Measurements from ENCODE around the gene SPON1.

Gene SPON1

DNA sequence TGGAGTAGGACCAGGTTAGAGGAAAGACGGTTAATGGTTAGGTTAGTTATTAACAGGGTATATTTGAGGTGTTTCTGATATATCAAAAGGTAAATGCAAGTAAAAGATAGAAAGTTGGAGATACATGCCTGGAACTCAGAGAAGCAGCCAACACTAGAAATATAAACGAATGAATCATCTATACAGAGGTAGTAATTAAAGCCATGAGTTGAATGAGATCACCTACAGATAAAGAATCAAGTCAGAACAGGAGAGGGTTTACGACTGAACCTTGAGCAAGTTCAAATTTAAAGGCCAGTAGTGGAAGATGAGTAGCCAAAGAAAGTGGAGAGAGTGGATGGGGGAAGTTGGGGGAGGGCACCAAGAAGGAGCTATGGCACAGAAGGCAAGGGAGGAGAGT, 73.9 kb downstream of the SPON1 start:
- DNase-seq (ENCODE audit: low read depth) = no peak

DNA sequence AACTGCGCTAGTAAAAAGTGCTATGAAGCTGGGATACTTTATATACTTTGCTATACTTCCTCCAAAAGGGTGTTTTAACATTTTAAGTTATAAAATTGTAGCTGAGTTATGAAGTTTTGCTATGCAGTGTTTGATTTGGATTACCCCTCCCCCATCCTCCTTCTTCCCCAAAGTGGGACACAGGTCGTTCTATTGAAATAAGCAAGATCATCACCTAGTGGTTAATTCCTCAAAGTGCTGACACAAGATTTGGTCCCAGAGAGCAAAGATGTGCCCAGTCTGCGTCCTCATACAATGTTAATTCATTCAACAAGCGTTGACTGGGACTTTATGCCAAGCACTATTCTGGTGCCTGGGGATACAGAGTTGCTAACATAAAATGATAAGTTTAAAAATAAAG, 78.5 kb downstream of the SPON1 start:
- no peak for DNase-seq (ENCODE audit: low read depth)

DNA sequence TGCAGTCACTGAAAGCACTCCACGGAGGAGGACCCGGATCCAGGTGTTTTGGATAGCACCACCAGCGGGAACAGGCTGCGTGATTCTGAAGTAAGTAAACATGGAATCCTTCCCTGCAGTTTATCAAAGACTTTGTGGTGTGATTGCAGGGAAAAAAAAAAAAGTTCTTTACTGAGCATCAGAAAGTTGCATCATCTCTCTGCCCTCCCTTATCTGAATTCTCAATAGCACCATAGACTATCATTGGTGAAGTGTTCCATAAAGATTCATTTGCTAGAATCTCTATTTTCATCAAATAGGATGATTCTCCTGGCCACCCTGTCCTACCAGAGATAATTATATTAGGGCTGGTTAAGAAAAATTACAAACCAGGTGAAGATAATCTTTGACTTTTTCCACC, 79.0 kb downstream of the SPON1 start:
- DNase-seq (ENCODE audit: low read depth) = no peak

DNA sequence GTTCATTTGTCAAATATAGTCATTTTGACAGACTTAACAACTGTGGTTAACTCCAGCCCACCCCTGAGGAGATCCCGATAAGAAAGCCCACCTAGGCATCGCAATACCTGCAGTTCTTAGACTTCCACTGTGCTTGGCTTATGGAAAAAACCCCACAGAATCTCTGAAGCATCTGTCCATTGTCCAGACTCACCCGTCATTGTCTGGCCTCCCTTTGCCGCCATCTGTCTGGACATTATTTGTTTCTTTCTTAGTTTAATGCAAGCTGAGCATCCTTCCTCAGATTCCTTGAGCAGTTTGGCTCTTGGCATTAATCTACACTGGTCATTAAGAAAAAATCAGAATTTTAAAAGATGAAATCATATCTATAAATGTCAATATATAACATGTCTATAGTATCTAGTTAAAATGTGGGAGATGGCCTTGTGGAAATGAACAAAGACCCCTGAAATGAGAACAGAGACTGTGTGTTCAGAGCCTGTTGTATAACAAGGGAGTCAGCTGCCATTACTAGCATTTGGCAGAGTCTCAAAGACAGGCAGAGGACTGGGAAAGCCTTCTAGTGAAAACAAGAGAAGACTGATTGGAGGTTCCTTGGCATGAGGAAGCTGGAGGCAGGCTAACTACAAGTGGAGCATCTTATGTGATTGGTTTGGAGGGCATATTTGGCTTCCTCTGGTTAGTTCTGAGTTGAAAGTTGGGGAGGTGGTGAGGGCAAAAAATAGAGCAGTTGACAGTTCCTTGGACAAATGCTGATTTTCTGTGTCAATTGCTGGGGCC, 80.4 kb downstream of the SPON1 start:
- DNase-seq (ENCODE audit: low read depth) = no peak

DNA sequence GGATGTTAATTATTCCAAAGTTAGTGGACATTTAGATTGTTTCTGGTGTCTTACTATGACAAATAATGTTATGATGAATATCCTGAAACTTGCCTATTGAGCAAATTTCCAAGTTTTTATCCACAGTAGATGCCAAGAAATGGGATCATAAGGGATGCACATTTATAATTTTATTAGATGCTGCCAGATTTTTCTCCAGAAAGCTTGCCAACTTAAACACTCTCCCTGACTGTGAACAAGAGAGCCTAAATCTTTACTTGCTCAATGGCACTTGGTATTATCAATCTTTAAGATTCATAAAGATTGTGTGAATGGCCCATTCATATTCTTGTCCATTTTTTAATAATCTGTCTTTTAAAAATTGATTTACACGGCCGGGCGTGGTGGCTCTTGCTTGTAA, 82.4 kb downstream of the SPON1 start:
- DNase-seq (ENCODE audit: low read depth) = no peak

DNA sequence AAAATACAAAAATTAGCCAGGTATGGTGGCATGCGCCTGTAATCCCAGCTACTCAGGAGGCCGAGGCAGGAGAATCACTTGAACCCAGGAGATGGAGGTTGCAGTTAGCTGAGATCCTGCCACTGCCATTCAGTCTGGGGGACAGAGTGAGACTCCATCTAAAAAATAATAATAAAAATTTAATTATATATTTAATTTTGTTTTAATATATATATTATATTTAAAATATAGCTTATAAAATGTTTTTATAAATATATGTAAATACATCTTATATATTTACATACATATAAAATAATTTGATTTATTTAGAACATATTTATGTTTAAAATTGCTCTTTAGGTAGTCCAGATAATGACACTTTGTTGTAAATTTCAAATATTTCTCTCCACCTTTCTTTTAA, 82.9 kb downstream of the SPON1 start:
- DNase-seq (ENCODE audit: low read depth) = no peak

DNA sequence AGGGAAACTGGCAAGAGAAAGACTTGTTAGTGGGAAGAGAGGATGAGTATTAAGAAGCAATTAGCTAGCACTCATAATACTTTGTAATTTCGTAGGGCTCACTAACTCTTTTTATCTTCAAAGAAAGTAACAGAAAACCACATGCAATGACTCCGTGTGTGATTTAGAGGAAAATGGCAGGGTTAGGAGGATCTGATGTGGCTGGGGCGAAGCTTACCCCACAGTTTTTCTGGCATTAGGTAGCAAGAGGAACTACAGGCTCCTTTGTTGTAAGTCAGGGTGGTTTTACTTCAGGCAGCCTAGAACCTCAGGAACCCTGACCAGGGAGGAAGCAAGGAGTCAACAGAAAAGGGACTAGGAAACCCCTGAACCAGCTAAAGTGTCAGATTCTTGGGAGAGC, 89.7 kb downstream of the SPON1 start:
- no peak for DNase-seq (ENCODE audit: low read depth)

DNA sequence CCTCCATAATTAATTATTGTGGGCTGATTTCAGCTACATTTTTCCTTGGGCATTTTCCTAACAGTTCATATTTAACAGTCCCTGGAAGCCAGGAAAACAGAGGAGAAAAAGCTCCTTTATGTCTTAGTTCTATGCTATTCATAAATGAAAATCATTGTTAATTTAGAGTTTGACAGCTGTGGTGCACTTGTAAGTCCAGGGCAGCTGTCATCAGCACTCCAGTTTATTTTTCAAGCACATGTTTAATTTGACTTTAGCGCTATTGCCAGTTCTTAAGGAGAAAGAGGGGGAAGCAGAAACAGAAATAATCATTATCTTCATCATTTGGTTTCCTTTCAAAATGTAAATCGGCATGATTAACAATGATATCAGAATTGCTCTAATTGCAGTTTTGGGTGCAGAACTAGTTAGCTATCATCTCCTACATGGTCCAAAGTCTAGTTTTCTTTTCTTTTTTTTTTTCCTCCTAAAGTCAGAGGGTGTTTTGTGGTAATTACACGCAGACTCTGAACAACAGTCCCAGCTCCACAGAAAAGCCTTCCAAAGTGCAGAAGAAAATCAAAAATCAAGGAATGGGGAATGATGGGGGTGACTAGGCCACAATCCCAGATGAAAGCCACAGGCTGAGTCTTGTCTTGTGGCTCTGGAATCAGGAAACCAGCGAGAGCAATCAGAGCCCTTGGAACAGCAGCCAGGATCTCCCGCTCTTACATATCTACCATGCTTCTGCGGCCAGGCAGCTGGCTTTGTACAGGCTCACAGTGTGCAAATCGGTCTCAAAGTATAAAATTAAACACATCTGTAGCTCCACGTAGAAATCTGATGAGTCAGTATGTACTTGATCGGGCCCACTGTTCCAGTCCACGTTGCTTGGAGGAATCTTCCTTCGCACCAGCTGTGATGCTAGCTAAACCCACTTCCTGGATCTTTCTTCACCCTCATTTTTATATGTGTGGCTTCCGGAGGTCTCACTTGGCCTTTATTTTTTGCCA, 91.9 kb downstream of the SPON1 start:
- no peak for DNase-seq (ENCODE audit: low read depth)

DNA sequence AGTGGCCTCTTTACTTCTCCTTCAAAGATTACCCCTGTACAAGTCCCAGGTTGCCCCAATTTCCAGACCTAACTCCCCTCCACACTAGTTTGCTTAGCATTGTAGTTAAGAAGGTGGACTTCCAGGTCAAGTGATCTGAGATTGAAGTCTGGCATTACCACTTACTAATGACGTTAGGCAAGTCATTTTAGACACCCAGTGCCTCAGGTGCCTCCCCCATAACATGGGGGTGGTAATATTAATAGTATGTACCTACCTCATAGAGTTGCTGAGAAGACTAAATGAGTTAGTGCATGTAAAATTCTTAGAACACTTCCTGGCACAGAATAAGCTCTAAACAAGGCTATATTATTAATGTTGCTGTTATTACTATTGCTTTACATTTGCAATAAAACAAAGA, 93.4 kb downstream of the SPON1 start:
- no peak for DNase-seq (ENCODE audit: low read depth)

DNA sequence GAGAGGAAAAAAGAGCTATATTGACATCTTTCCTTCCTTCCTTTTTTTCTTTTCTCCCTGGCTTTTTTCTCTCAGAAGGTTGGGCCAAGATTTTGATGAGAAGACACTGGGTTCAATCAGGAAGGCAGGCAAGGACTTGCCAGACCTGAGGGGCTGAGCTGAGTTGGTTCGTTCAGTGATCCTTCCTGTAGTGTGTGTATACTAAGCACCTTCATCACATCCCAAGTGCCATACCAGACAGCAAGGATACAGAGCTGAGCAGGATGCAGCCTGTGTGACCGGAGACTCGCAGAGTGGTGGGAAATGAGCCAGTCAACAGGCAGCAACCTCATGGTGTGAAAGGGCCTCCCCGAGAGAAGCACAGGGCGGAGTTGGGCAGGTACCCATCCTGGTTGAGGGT, 95.5 kb downstream of the SPON1 start:
- no peak for DNase-seq (ENCODE audit: low read depth)

DNA sequence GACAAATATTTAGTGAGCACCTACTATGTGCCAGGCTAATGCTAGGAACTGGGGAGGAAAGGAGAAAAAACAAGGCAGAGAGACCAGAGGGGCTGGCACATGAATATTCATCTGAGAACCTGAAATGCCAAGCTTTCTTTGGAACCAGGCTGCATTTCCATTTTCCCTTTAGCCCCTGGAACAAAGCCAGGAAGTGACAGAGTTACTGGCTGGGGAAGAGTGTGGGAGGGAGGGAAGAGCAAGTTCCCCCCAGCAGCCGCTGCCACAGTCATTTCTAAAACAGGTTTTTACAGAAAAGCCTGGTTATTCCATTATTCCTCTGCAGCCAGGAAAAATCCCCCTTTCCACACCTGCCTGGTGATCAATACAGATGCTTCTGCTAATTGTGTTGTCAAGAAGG, 97.0 kb downstream of the SPON1 start:
- DNase-seq (ENCODE audit: low read depth) = no peak

DNA sequence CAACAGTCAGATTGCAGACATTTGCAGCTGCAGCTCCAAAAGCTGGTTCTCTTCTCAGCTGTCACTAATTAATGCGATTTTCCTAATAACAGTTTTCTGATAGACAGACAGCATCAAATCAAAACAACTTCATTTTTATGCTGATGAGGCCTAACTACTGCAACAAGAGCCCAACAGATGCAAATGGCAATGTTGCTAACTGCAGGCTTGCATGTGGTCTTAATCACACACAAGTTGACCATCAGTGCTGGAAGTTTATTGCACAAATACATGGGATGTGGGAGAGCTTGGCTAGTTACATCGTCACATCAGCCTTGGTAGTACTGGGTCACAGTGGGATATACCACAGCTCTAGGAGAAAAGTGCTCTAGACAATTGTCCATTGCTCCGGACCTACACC, 99.2 kb downstream of the SPON1 start:
- no peak for DNase-seq (ENCODE audit: low read depth)

DNA sequence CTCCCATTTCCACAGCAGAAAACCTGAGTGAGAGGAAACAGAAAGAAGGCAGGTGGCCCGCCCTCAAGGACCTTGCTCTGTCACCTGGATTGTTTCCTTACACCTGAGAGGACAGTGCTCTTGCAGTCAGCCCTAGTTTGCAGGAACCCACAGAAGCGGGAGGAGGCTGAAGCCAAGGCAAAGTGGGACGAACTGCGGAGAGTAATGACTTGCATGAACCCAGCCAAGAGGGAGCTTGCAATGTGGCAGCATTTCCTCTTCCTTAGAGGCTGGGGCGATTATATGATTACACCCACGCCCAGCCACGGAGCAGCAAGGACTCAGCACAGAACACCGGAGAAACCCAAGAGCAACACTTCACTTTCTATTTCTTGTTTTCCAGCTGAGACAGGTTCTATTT, 102.6 kb downstream of the SPON1 start:
- DNase-seq (ENCODE audit: low read depth) = no peak

DNA sequence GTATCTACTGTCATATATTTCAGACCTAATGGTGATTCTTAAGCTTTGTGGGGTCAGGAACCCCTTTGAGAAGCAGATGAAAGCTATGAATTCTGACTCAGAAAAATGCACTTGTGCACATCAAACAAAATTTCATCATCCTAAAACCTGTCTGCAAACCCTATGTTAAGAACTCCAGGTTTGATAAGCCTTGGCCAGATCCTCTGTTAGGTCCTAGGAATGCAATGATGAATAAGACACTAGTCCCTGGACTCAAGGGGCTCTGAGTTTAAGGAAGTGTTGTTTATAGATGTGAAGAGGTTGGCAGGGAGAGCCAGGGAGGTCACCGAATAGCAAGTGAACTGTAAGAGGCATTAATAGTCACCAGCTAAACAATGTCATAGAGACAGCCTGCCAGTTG, 103.2 kb downstream of the SPON1 start:
- no peak for DNase-seq (ENCODE audit: low read depth)

DNA sequence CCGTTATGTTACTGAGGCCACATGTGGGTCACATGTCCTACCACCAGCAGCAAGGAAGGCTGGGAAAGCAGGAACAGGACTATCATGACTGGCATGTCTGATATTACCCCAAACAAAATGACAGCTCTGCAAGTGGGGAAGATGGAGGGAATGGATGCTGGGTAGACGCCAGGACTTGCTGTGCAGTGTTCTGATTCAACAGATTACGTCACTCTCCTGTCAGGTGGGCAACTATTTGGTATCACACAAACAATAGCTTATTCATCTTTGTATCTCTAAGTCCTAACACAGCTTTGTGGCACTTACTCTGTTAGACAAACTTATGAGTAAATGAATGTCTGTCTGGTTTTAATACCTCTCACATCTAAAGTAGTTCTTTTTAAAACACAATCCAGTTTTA, 105.2 kb downstream of the SPON1 start:
- no peak for DNase-seq (ENCODE audit: low read depth)

DNA sequence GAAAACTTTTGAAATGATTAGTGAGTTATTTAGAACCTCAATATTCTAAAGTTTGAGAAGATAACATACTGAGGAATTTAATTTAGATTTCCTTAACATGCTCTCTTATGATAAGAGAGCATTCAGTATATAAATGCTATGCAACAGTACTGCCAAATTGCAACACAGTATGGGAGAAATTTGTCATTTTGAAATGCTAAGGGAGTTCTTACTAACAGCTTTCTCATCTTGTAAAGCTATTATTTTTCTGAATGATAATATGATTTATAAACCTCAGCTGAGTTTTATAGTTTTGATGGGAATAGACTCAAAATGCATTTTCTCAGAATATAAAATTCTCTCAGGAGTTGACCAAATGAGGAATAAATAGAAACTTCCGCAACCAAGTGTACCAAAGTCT, 108.4 kb downstream of the SPON1 start:
- DNase-seq (ENCODE audit: low read depth) = no peak

DNA sequence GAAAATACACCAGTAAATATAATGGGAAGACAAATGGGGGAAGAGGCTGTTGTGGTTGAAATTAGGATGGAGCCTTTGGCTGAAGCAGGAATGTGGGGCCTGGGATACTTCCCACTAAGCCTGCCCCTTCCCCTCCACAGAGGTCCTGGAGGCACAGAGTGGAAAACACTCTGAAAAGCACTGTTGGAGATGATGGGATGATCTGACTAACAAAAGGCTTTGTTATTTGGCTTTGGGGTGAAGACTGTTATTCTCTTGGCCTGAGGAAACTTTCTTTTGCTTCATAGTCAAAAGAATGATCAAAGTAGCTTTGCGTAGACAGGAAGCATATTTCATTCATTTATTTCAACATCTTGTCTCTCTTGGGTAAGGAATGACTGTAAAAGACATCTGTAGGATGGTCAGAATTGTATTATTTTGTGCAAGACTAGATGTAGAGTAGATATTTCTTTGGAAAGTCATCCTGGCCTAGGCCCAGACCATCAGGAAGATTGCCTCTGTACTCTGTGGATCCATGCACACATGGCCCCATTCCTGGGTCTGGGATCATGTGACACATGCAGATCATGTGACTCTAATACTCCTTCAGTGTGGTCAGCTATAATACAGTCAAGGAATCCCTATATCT, 111.4 kb downstream of the SPON1 start:
- DNase-seq (ENCODE audit: low read depth) = no peak

DNA sequence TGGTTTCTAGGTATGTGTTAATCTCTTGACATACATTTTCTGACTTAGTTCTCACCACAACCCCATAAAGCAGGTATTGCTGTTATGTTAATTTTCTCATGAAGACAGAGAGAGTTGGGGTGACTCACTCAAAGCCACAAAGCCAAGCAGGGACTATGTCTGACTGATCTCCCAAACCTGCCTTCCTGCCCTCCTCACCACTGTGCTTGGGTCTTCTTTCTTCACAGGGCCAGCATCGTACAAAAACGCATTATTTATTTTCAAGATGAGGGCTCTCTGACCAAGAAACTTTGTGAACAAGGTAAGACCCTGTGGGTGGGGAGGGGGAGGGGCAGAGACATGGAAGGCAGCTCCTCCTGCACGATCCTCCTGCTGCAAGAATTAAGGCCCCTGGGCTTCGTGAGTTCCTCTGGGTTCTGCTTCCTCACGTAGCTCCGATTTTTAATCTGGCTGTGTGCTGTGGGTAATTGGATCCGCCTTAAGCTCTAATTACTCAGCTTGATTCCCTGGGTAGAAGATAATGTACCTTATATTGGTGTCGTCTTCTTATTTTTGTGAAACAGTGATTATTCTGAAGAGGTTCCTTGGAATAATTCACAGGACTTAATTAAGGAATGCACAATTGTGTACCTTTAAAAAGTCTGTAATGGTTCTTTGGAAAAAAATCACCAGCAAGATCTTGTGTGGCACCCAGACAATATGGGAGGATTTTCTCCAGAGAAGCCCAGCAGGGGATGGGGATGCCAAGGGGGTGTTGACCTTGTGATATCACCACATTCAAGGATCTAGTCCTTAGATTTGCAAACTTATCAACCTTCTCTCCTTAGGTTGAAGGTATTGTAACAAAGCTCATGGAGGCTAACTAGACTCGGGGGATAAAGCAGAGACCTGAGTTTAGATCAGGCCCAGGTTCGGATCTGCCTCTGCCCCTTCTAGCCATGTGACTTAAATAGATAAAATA, 112.9 kb downstream of the SPON1 start:
- DNase-seq (ENCODE audit: low read depth) = peak; percentile 10

DNA sequence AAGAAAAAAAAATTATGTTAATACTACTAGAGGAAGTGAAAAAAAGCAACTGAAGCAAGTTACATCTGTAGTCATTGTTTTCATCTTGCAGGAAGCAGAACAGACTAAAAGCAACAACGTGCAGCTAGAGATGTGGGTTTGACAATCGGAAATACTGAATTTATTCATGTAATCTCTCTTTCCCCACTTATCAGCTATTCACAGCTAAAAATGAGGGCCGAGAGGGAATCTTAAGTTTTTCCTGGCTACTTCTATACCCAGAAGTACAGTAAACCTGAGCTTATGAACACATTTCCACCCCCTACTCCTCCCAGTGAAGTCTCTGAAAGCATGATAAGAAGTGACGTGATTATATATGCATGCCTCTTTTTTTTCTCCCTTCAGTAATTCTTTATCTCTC, 116.5 kb downstream of the SPON1 start:
- no peak for DNase-seq (ENCODE audit: low read depth)

DNA sequence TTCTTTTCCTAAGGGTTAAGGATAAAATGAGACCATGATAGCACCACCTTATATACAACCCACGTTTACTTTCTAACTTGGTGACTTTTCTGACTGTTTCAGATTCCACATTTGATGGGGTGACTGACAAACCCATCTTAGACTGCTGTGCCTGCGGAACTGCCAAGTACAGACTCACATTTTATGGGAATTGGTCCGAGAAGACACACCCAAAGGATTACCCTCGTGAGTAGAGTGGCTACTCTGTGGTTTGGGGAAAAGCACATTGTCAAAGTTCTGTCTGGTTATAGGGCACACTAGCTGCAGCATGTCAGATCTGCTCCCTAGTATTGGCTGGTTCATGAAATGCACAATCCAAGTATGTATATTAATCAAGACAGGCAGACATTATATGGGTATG, 117.3 kb downstream of the SPON1 start:
- no peak for DNase-seq (ENCODE audit: low read depth)

DNA sequence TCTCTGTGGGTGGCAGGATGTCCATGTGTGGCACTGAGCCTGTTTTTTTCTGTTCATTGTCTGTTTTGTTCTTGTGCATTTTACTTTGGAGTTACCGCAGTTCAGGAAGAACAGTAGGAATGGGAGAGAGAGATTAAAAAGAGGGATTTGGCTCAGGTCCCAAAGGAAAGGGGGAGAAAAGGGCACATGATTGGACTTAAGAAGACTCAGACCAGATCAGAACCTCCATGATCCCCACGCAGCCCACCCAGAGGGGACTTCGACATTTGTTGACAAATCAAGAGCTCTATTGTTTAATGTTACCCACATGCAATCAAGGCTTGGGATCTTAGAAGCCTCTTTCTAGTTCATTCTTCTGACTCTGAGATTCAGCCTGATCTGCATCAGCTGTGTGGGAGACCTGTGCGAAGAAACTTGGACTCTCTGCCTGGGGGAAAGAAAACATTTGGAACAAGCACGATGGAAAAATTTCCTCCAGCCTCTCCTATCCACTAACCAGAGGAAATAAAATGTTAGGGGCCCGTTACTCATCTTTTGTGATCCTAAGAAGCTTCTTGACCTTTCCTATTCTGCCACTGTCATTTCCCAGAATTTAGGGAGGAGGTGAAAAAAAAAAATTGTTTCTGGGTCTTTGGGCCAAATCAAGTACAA, 119.2 kb downstream of the SPON1 start:
- no peak for DNase-seq (ENCODE audit: low read depth)
